HUES6 (cell line): Measurements from ENCODE around the gene GPR119.
A peak's percentile ranks its signal among the peaks of the same experiment; 100 is the strongest.
"Not testable (repeated sequence)": the region's sequence is repeated elsewhere in the genome, so short reads cannot be mapped to it uniquely, and the experiment has no call there.

Source experiments
- H3K27ac ChIP-seq: 2 replicates; pipeline ENCODE4 v1.7.0; 2013; ENCODE audit warnings: low read depth, mild to moderate bottlenecking, low read length, inconsistent platforms
- H3K27me3 ChIP-seq: 2 replicates; pipeline ENCODE4 v1.6.1; 2013; ENCODE audit warnings: low read length; ENCODE audit not compliant: control insufficient read depth, insufficient read depth
- H3K36me3 ChIP-seq: 2 replicates; pipeline ENCODE4 v1.6.1; 2013; ENCODE audit warnings: low read length; ENCODE audit not compliant: control insufficient read depth, insufficient read depth
- H3K4me1 ChIP-seq: 2 replicates; pipeline ENCODE4 v1.6.1; 2013; ENCODE audit warnings: low read length; ENCODE audit not compliant: control insufficient read depth, insufficient read depth
- H3K4me3 ChIP-seq: 2 replicates; pipeline ENCODE4 v1.5.1; 2013; ENCODE audit warnings: low read depth, low read length
- H3K9ac ChIP-seq: one replicate; pipeline ENCODE4 v1.6.1; 2013; ENCODE audit warnings: mild to moderate bottlenecking, low read length
- H3K9me3 ChIP-seq: 2 replicates; pipeline ENCODE4 v1.6.1; 2013; ENCODE audit warnings: low read depth, low read length; ENCODE audit not compliant: control insufficient read depth, insufficient read depth

The GPR119 gene

GRCh38 chrX:130385520-130385919 is at the start of gene GPR119:
GPR119 (minus strand) TSS chrX:130385674; CDS start chrX:130385447, 227 bp downstream.
- H3K27me3 ChIP-seq: peaks cover 14% of the 10 kb centered on the region; the same call in 1 of the 2 replicates
- H3K36me3 ChIP-seq: no peaks in the 10 kb centered on the region
- no peak within 1 kb of the TSS for H3K27ac ChIP-seq
- H3K9me3 ChIP-seq: no peaks in the 10 kb centered on the region
- H3K4me3 ChIP-seq: no peak within 1 kb of the TSS
- no peaks in the 10 kb centered on the region for H3K4me1 ChIP-seq
- no peak within 1 kb of the TSS for H3K9ac ChIP-seq

GRCh38 chrX:130429236-130429635 is 43.8 kb upstream of the GPR119 start:
- not testable (repeated sequence) for H3K9me3 ChIP-seq, H3K4me3 ChIP-seq, H3K36me3 ChIP-seq, H3K4me1 ChIP-seq, H3K9ac ChIP-seq, H3K27me3 ChIP-seq, H3K27ac ChIP-seq

- no peaks in the 10 kb centered on the region; the same call in 1 of the 2 replicates for H3K27me3 ChIP-seq
- no peaks in the 10 kb centered on the region for H3K4me1 ChIP-seq
- H3K4me3 ChIP-seq: no peak overlapping the region
- no peak overlapping the region for H3K9ac ChIP-seq
- peaks cover 10% of the 10 kb centered on the region for H3K9me3 ChIP-seq
- H3K27ac ChIP-seq: no peak overlapping the region
- no peaks in the 10 kb centered on the region for H3K36me3 ChIP-seq
Observed at GRCh38 chrX:130426531-130426930, 41.1 kb upstream of the GPR119 start.

GRCh38 chrX:130419263-130419662 is 33.8 kb upstream of the GPR119 start:
- peaks cover 10% of the 10 kb centered on the region; the same call in 1 of the 2 replicates for H3K36me3 ChIP-seq
- H3K4me3 ChIP-seq: no peak overlapping the region
- H3K9ac ChIP-seq: no peak overlapping the region
- 0 out of 2 replicates have a peak, but pooled peaks cover 3% of the 10 kb centered on the region for H3K9me3 ChIP-seq
- no peaks in the 10 kb centered on the region; the same call in 1 of the 2 replicates for H3K27me3 ChIP-seq
- no peak overlapping the region for H3K27ac ChIP-seq
- H3K4me1 ChIP-seq: peaks cover 15% of the 10 kb centered on the region

- peaks cover 15% of the 10 kb centered on the region; the same call in 1 of the 2 replicates for H3K36me3 ChIP-seq
- no peak overlapping the region for H3K4me3 ChIP-seq
- H3K4me1 ChIP-seq: peaks cover 15% of the 10 kb centered on the region
- H3K27ac ChIP-seq: no peak overlapping the region
- no peak overlapping the region for H3K9ac ChIP-seq
- 0 out of 2 replicates have a peak, but pooled peaks cover 3% of the 10 kb centered on the region for H3K9me3 ChIP-seq
- peaks cover 3% of the 10 kb centered on the region; the same call in 1 of the 2 replicates for H3K27me3 ChIP-seq
Observed at GRCh38 chrX:130418740-130419139, 33.3 kb upstream of the GPR119 start.

GRCh38 chrX:130418066-130418465 is 32.6 kb upstream of the GPR119 start:
- Histone ChIP-seq H3K9ac (no peak overlapping the region), H3K27ac (no peak overlapping the region), H3K9me3 (no peaks in the 10 kb centered on the region), H3K36me3 (peaks cover 20% of the 10 kb centered on the region), H3K4me3 (no peak overlapping the region), H3K27me3 (peaks cover 3% of the 10 kb centered on the region; the same call in 1 of the 2 replicates), H3K4me1 (peaks cover 15% of the 10 kb centered on the region)

- Histone ChIP-seq H3K9ac (no peak overlapping the region), H3K4me1 (peaks cover 15% of the 10 kb centered on the region), H3K4me3 (no peak overlapping the region), H3K27ac (no peak overlapping the region), H3K27me3 (peaks cover 3% of the 10 kb centered on the region; the same call in 1 of the 2 replicates), H3K36me3 (peaks cover 30% of the 10 kb centered on the region), H3K9me3 (no peaks in the 10 kb centered on the region)
Observed at GRCh38 chrX:130416785-130417184, 31.3 kb upstream of the GPR119 start.

- H3K9me3 ChIP-seq: no peaks in the 10 kb centered on the region
- peaks cover 3% of the 10 kb centered on the region; the same call in 1 of the 2 replicates for H3K27me3 ChIP-seq
- H3K4me1 ChIP-seq: peaks cover 15% of the 10 kb centered on the region
- no peak overlapping the region for H3K9ac ChIP-seq
- peaks cover 46% of the 10 kb centered on the region for H3K36me3 ChIP-seq
- no peak overlapping the region for H3K4me3 ChIP-seq
- no peak overlapping the region for H3K27ac ChIP-seq
Observed at GRCh38 chrX:130415201-130415600, 29.7 kb upstream of the GPR119 start.

GRCh38 chrX:130414800-130415199 is 29.3 kb upstream of the GPR119 start:
- no peaks in the 10 kb centered on the region for H3K9me3 ChIP-seq
- H3K27ac ChIP-seq: no peak overlapping the region
- H3K4me3 ChIP-seq: no peak overlapping the region
- H3K4me1 ChIP-seq: peaks cover 12% of the 10 kb centered on the region
- H3K9ac ChIP-seq: no peak overlapping the region
- peaks cover 49% of the 10 kb centered on the region for H3K36me3 ChIP-seq
- H3K27me3 ChIP-seq: peaks cover 3% of the 10 kb centered on the region; the same call in 1 of the 2 replicates

GRCh38 chrX:130413415-130413814 is 27.9 kb upstream of the GPR119 start:
- H3K36me3 ChIP-seq: peaks cover 59% of the 10 kb centered on the region

GRCh38 chrX:130402208-130402684 is 16.8 kb upstream of the GPR119 start:
- H3K9me3 ChIP-seq: no peaks in the 10 kb centered on the region
- H3K4me3 ChIP-seq: peak overlapping the region; percentile 81
- peak overlapping the region; percentile 81 for H3K9ac ChIP-seq
- peaks cover 18% of the 10 kb centered on the region for H3K36me3 ChIP-seq
- H3K4me1 ChIP-seq: no peaks in the 10 kb centered on the region
- H3K27ac ChIP-seq: no peak overlapping the region
- H3K27me3 ChIP-seq: peaks cover 30% of the 10 kb centered on the region

More at GRCh38 chrX:130413415-130413814, 27.9 kb upstream of the GPR119 start:
- Histone ChIP-seq H3K27ac (no peak overlapping the region), H3K4me3 (no peak overlapping the region), H3K27me3 (peaks cover 3% of the 10 kb centered on the region; the same call in 1 of the 2 replicates), H3K4me1 (no peaks in the 10 kb centered on the region), H3K9ac (no peak overlapping the region), H3K9me3 (no peaks in the 10 kb centered on the region)
